Liver (tissue), 9 donors: Measurements from ENCODE around the gene TANGO6. TPM values are rescaled to one million over a fixed set of nuclear protein-coding genes. Genes with fewer than 3 reads are reported as not detected.

Experiments used
- DNase-seq: peaks from one replicate; pipeline ENCODE4 v3.0.0-alpha.2; 2017; ENCODE audit warnings: low spot score
- H3K27ac ChIP-seq, 2 donors: one replicate each; pipeline ENCODE4 v1.7.0; 2013; ENCODE audit warnings: inconsistent platforms in 2 of 2, low read length in 2 of 2, control low read depth in 1 of 2, low read depth in 1 of 2, mild to moderate bottlenecking in 1 of 2
- H3K27me3 ChIP-seq, 4 donors: one replicate each; pipeline versions ENCODE4 v1.6.1 to v1.7.0; 2013; ENCODE audit warnings: low read length in 3 of 4, inconsistent platforms in 1 of 4, mild to moderate bottlenecking in 1 of 4, moderate library complexity in 1 of 4; ENCODE audit not compliant: control insufficient read depth in 4 of 4, insufficient read depth in 4 of 4
- H3K36me3 ChIP-seq, 4 donors: one replicate each; pipeline versions ENCODE4 v1.6.1 to v1.7.0; 2013; ENCODE audit warnings: low read length in 3 of 4, mild to moderate bottlenecking in 3 of 4, low read depth in 1 of 4, moderate library complexity in 1 of 4; ENCODE audit not compliant: control insufficient read depth in 4 of 4, insufficient read depth in 3 of 4
- H3K4me1 ChIP-seq, 4 donors: one replicate each; pipeline versions ENCODE4 v1.6.1 to v1.7.0; 2013; ENCODE audit warnings: low read length in 3 of 4, mild to moderate bottlenecking in 3 of 4, moderate library complexity in 1 of 4; ENCODE audit not compliant: control insufficient read depth in 4 of 4, insufficient read depth in 4 of 4
- H3K4me3 ChIP-seq, 3 donors: one replicate each; pipeline versions ENCODE4 v1.6.1 to v1.7.0; 2013; ENCODE audit warnings: low read length in 3 of 3, control low read depth in 1 of 3, low read depth in 1 of 3, mild to moderate bottlenecking in 1 of 3
- H3K9ac ChIP-seq, 2 donors: one replicate each; pipeline ENCODE4 v1.7.0; 2013; ENCODE audit warnings: low read length in 2 of 2, mild to moderate bottlenecking in 2 of 2, moderate library complexity in 2 of 2, control low read depth in 1 of 2, low read depth in 1 of 2
- H3K9me3 ChIP-seq, 4 donors: one replicate each; pipeline versions ENCODE4 v1.6.1 to v1.7.0; 2013; ENCODE audit warnings: low read length in 3 of 4; ENCODE audit not compliant: control insufficient read depth in 4 of 4
- ATF3 ChIP-seq: IDR thresholded peaks from 2 replicates; pipeline ENCODE4 v1.6.1; 2016; ENCODE audit warnings: antibody characterized with exemption
- CTCF ChIP-seq: fragments of 150-350 bp; IDR thresholded peaks from 2 replicates; pipeline ENCODE4 v1.5.1; 2017; ENCODE audit warnings: improper control_type of control experiment, low read depth, low read length; ENCODE audit not compliant: missing input control
- EGR1 ChIP-seq, 2 donors: IDR thresholded peaks; 2 replicates each; pipeline ENCODE4 v1.6.1; 2016 to 2018; ENCODE audit warnings: antibody characterized with exemption in 2 of 2, low read depth in 2 of 2
- FOXA1 ChIP-seq: IDR thresholded peaks from 2 replicates; pipeline ENCODE4 v1.6.1; 2016; ENCODE audit warnings: antibody characterized with exemption
- FOXA2 ChIP-seq: IDR thresholded peaks from 2 replicates; pipeline ENCODE4 v1.6.1; 2016; ENCODE audit warnings: antibody characterized with exemption
- GABPA ChIP-seq, 2 donors: IDR thresholded peaks in 1 of 2; conservative IDR thresholded peaks in 1 of 2; 2 replicates each; pipeline ENCODE4 v1.6.1; 2016; ENCODE audit warnings: antibody characterized with exemption in 2 of 2, mild to moderate bottlenecking in 1 of 2, moderate library complexity in 1 of 2
- HNF4A ChIP-seq, 2 donors: conservative IDR thresholded peaks; 2 replicates each; pipeline ENCODE4 v1.6.1; 2016; ENCODE audit warnings: antibody characterized with exemption in 2 of 2, mild to moderate bottlenecking in 2 of 2
- HNF4G ChIP-seq: IDR thresholded peaks from 2 replicates; pipeline ENCODE4 v1.6.1; 2016; ENCODE audit warnings: antibody characterized with exemption
- JUND ChIP-seq, 2 donors: IDR thresholded peaks; 2 replicates each; pipeline ENCODE4 v1.6.1; 2016; ENCODE audit warnings: antibody characterized with exemption in 2 of 2
- MAX ChIP-seq: IDR thresholded peaks from 2 replicates; pipeline ENCODE4 v1.6.1; 2016; ENCODE audit warnings: antibody characterized with exemption
- NR2F2 ChIP-seq: IDR thresholded peaks from 2 replicates; pipeline ENCODE4 v1.6.1; 2016; ENCODE audit warnings: antibody characterized with exemption
- RAD21 ChIP-seq, 2 donors: IDR thresholded peaks; 2 replicates each; pipeline ENCODE4 v1.6.1; 2016; ENCODE audit warnings: antibody characterized with exemption in 2 of 2, mild to moderate bottlenecking in 2 of 2
- REST ChIP-seq: IDR thresholded peaks from 2 replicates; pipeline ENCODE4 v1.6.1; 2016; ENCODE audit warnings: antibody characterized with exemption, mild to moderate bottlenecking
- RXRA ChIP-seq, 2 donors: IDR thresholded peaks; 2 replicates each; pipeline ENCODE4 v1.6.1; 2017 to 2018; ENCODE audit warnings: antibody characterized with exemption in 2 of 2, mild to moderate bottlenecking in 1 of 2
- SP1 ChIP-seq: IDR thresholded peaks from 2 replicates; pipeline ENCODE4 v1.6.1; 2018; ENCODE audit warnings: antibody characterized with exemption, mild to moderate bottlenecking
- TAF1 ChIP-seq: conservative IDR thresholded peaks from 2 replicates; pipeline ENCODE4 v1.6.1; 2016; ENCODE audit warnings: antibody characterized with exemption, mild to moderate bottlenecking
- YY1 ChIP-seq: IDR thresholded peaks from 2 replicates; pipeline ENCODE4 v1.6.1; 2016; ENCODE audit warnings: antibody characterized with exemption, mild to moderate bottlenecking
- ZBTB33 ChIP-seq: IDR thresholded peaks from 2 replicates; pipeline ENCODE4 v1.6.1; 2016; ENCODE audit warnings: antibody characterized with exemption
- polyA plus RNA-seq, 2 donors: library from polyadenylated mRNA; stranded (reverse) in 1 of 2; unstranded in 1 of 2; fragments of 200-250 nt in 1 of 2; fragments of >200 nt in 1 of 2; fragmentation: Nextera tagmentation in 1 of 2; extraction: Ambion mirVana in 1 of 2; gene quantifications; one replicate each; pipeline versions ENCODE4 v1.2.1 to v1.2.3, GENCODE V29; 2013 to 2015
- total RNA-seq, 2 donors: library from RNA; depleted of rRNA; stranded (reverse); fragments of >200 nt; gene quantifications; one replicate each; pipeline ENCODE4 v1.2.3, GENCODE V29; 2014
- donor health status: healthy.
- donor health status: healthy.
- donor health status: healthy.
- donor health status: healthy.
- donor health status: healthy.

TANGO6 gene
- total and polyA plus RNA-seq, 4 donors = 6.8 to 40.6 (median 10.5) TPM

GRCh38 chr16:69012906-69013305, 169.6 kb downstream of the TANGO6 start:
- DNase-seq = no peak
- Histone ChIP-seq H3K36me3 (peaks cover 0 to 4% (median under 1%) of the 10 kb centered on the region in 4 donors), H3K9me3 (no peaks in the 10 kb centered on the region), H3K9ac (no peak overlapping the region), H3K27ac (no peak overlapping the region), H3K27me3 (no peaks in the 10 kb centered on the region), H3K4me1 (no peaks in the 10 kb centered on the region), H3K4me3 (no peak overlapping the region)
- TF ChIP-seq HNF4G (no peak), JUND (IDR thresholded peaks at IDR 0.05) (no peak), FOXA1 (no peak), ATF3 (no peak), TAF1 (no peak), MAX (no peak), SP1 (no peak), ZBTB33 (no peak), NR2F2 (no peak), RXRA (IDR thresholded peaks at IDR 0.05) (no peak), FOXA2 (no peak)

- Histone ChIP-seq H3K9me3 (no peaks in the 10 kb centered on the region), H3K4me3 (no peak overlapping the region), H3K36me3 (peaks cover 0 to 4% (median 0%) of the 10 kb centered on the region in 4 donors), H3K4me1 (no peaks in the 10 kb centered on the region), H3K9ac (no peak overlapping the region), H3K27me3 (no peaks in the 10 kb centered on the region), H3K27ac (no peak overlapping the region)
- TF ChIP-seq MAX = no peak
- TF ChIP-seq HNF4G = no peak
- no peak for TF ChIP-seq FOXA2
- no peak for TF ChIP-seq YY1
- no peak for TF ChIP-seq TAF1
- no peak for TF ChIP-seq REST
- no peak for TF ChIP-seq NR2F2
- no peak for TF ChIP-seq ATF3
- no peak for TF ChIP-seq CTCF
- TF ChIP-seq RAD21 (IDR thresholded peaks at IDR 0.05) = no peak
- TF ChIP-seq EGR1 (IDR thresholded peaks at IDR 0.05; ENCODE audit: low read depth in 2 of 2) = no peak
- TF ChIP-seq JUND (IDR thresholded peaks at IDR 0.05) = no peak
- TF ChIP-seq FOXA1 = no peak
- no peak for TF ChIP-seq HNF4A (conservative IDR thresholded peaks at IDR 0.05)
- TF ChIP-seq ZBTB33 = no peak
- TF ChIP-seq GABPA (IDR thresholded peaks at IDR 0.05 in 1 of 2, conservative IDR thresholded peaks at IDR 0.05 in 1 of 2) = no peak
- TF ChIP-seq SP1 = no peak
- TF ChIP-seq RXRA (IDR thresholded peaks at IDR 0.05) = no peak
- no peak for DNase-seq
These were observed 170.7 kb downstream of the TANGO6 start for GRCh38 chr16:69013991-69014390.
